ENCODE measurements around the gene C4B.

DNA sequence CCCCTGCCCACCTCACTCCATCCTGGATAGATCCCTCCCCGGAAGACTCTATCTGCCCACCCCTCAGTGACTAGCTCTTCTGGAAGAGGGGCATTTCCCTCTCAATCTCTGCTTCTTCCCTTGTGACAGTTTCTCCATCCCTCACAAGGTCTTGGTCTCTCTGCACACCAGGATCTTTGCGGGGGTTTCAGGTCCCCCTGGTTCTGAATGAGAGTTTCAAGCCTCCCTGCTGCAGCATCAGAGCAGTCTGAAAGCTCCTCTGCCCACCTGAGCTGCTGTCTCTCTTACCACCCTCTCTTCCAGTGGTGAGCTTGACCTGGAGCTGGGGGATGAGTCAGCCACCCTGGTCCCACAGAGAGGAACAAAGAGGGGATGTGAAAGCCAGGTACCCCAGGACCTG lies 70.2 kb downstream of the C4B start:
- TF ChIP-seq POLR2AphosphoS5 (IDR thresholded peaks at IDR 0.05; ENCODE audit: low read depth, low read length) (no peak), SIN3A (IDR thresholded peaks at IDR 0.05; ENCODE audit: borderline replicate concordance, insufficient read depth, low read depth, low read length) (no peak), TCF7L2 (IDR thresholded peaks at IDR 0.05; ENCODE audit: low read depth, low read length) (no peak)
- TF ChIP-seq, protein P1, sequence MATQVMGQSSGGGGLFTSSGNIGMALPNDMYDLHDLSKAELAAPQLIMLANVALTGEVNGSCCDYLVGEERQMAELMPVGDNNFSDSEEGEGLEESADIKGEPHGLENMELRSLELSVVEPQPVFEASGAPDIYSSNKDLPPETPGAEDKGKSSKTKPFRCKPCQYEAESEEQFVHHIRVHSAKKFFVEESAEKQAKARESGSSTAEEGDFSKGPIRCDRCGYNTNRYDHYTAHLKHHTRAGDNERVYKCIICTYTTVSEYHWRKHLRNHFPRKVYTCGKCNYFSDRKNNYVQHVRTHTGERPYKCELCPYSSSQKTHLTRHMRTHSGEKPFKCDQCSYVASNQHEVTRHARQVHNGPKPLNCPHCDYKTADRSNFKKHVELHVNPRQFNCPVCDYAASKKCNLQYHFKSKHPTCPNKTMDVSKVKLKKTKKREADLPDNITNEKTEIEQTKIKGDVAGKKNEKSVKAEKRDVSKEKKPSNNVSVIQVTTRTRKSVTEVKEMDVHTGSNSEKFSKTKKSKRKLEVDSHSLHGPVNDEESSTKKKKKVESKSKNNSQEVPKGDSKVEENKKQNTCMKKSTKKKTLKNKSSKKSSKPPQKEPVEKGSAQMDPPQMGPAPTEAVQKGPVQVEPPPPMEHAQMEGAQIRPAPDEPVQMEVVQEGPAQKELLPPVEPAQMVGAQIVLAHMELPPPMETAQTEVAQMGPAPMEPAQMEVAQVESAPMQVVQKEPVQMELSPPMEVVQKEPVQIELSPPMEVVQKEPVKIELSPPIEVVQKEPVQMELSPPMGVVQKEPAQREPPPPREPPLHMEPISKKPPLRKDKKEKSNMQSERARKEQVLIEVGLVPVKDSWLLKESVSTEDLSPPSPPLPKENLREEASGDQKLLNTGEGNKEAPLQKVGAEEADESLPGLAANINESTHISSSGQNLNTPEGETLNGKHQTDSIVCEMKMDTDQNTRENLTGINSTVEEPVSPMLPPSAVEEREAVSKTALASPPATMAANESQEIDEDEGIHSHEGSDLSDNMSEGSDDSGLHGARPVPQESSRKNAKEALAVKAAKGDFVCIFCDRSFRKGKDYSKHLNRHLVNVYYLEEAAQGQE (IDR thresholded peaks at IDR 0.05; ENCODE audit: insufficient read depth in 1 of 2, low read depth in 2 of 2, low read length in 1 of 2): no peak
- TF ChIP-seq, protein P2, sequence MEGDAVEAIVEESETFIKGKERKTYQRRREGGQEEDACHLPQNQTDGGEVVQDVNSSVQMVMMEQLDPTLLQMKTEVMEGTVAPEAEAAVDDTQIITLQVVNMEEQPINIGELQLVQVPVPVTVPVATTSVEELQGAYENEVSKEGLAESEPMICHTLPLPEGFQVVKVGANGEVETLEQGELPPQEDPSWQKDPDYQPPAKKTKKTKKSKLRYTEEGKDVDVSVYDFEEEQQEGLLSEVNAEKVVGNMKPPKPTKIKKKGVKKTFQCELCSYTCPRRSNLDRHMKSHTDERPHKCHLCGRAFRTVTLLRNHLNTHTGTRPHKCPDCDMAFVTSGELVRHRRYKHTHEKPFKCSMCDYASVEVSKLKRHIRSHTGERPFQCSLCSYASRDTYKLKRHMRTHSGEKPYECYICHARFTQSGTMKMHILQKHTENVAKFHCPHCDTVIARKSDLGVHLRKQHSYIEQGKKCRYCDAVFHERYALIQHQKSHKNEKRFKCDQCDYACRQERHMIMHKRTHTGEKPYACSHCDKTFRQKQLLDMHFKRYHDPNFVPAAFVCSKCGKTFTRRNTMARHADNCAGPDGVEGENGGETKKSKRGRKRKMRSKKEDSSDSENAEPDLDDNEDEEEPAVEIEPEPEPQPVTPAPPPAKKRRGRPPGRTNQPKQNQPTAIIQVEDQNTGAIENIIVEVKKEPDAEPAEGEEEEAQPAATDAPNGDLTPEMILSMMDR (IDR thresholded peaks at IDR 0.05): no peak
